ENCODE data around the gene RIPPLY1.

- TF ChIP-seq CTCF (IDR thresholded peaks at IDR 0.05; ENCODE audit: low read depth, low read length), result no peak
- TF ChIP-seq MYC (IDR thresholded peaks at IDR 0.05; ENCODE audit: low read depth, low read length), result no peak
- no peak for TF ChIP-seq MAX (IDR thresholded peaks at IDR 0.05; ENCODE audit: low read depth, low read length)
Measured at GRCh38 chrX:106901781-106902219, 1.3 kb downstream of the RIPPLY1 start.

Data from NB4 (cell line).